Esophagus muscularis mucosa (tissue), 3 donors: ENCODE measurements around the gene CALHM3.

Experiments
- POLR2A ChIP-seq: fragments of 450-650 bp; IDR thresholded peaks from one replicate; pipeline ENCODE4 v1.6.1; 2017; ENCODE audit warnings: antibody characterized with exemption, moderate library complexity, mild to moderate bottlenecking, low read depth
- TF ChIP-seq, protein P1 (sequence below), 3 experiments: fragments of 200-600 bp in 2 of 3; fragments of 450-650 bp in 1 of 3; sonication (generic) in 2 of 3; IDR thresholded peaks; one replicate each; pipeline ENCODE4 v1.5.1; 2017 to 2019; ENCODE audit warnings: antibody characterized with exemption in 3 of 3, mild to moderate bottlenecking in 2 of 3, moderate library complexity in 1 of 3

DNA sequence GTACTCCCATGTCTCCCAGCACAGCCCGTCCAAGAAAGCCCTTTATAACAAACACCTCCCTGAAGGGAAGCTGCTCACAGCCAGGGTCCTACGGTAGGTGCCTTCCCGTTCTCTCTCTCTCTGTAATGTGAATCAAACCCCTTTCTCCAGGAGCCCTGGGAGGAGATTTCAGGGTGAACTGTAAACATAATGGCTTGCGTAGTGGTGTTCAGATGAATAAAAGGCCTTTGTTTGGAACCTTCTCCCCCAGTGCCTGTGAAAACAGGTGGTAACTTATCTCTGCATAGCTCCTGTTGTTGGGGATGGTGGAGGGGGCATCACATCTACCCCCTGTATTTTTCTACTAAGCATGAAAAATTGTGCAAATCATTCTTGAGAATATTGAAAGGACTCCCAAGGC is 39.3 kb downstream of the CALHM3 start:
- no peak for TF ChIP-seq POLR2A
- TF ChIP-seq, protein P1, sequence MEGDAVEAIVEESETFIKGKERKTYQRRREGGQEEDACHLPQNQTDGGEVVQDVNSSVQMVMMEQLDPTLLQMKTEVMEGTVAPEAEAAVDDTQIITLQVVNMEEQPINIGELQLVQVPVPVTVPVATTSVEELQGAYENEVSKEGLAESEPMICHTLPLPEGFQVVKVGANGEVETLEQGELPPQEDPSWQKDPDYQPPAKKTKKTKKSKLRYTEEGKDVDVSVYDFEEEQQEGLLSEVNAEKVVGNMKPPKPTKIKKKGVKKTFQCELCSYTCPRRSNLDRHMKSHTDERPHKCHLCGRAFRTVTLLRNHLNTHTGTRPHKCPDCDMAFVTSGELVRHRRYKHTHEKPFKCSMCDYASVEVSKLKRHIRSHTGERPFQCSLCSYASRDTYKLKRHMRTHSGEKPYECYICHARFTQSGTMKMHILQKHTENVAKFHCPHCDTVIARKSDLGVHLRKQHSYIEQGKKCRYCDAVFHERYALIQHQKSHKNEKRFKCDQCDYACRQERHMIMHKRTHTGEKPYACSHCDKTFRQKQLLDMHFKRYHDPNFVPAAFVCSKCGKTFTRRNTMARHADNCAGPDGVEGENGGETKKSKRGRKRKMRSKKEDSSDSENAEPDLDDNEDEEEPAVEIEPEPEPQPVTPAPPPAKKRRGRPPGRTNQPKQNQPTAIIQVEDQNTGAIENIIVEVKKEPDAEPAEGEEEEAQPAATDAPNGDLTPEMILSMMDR (IDR thresholded peaks at IDR 0.05) = no peak
